ENCODE measurements around the gene IRAK1.

- TF ChIP-seq, protein P1, sequence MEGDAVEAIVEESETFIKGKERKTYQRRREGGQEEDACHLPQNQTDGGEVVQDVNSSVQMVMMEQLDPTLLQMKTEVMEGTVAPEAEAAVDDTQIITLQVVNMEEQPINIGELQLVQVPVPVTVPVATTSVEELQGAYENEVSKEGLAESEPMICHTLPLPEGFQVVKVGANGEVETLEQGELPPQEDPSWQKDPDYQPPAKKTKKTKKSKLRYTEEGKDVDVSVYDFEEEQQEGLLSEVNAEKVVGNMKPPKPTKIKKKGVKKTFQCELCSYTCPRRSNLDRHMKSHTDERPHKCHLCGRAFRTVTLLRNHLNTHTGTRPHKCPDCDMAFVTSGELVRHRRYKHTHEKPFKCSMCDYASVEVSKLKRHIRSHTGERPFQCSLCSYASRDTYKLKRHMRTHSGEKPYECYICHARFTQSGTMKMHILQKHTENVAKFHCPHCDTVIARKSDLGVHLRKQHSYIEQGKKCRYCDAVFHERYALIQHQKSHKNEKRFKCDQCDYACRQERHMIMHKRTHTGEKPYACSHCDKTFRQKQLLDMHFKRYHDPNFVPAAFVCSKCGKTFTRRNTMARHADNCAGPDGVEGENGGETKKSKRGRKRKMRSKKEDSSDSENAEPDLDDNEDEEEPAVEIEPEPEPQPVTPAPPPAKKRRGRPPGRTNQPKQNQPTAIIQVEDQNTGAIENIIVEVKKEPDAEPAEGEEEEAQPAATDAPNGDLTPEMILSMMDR (IDR thresholded peaks at IDR 0.05): no peak
- no peak for TF ChIP-seq ZFX (IDR thresholded peaks at IDR 0.05; ENCODE audit: borderline replicate concordance)
Measured at GRCh38 chrX:153967536-153968224, 52.0 kb downstream of the IRAK1 start.

All from 22Rv1 (cell line).